ENCODE data around the gene RPL14. TPM values are rescaled to one million over a fixed set of nuclear protein-coding genes. Genes with fewer than 3 reads are reported as not detected.

RPL14 gene
- polyA plus RNA-seq, 2 donors, result 1,289 to 1,675 TPM

GRCh38 chr3:40445880-40446279 lies 11.3 kb upstream of the RPL14 start:
- Histone ChIP-seq H3K4me1 (ENCODE audit: control insufficient read depth in 2 of 2, insufficient read depth in 2 of 2, low read length in 1 of 2) (no peaks in the 10 kb centered on the region), H3K27ac (ENCODE audit: low read depth in 2 of 2, low read length in 1 of 2) (no peak overlapping the region), H3K9me3 (ENCODE audit: control insufficient read depth in 2 of 2, insufficient read depth in 1 of 2, low read depth in 1 of 2, low read length in 1 of 2) (no peaks in the 10 kb centered on the region), H3K27me3 (ENCODE audit: control insufficient read depth in 1 of 2, insufficient read depth in 2 of 2, low read length in 2 of 2) (no peaks in the 10 kb centered on the region), H3K4me3 (ENCODE audit: low read depth in 1 of 2, low read length in 2 of 2) (no peak overlapping the region), H3K36me3 (ENCODE audit: control insufficient read depth in 2 of 2, insufficient read depth in 2 of 2, low read length in 1 of 2) (no peaks in the 10 kb centered on the region)
- WGBS, 2 donors, result 78% methylated on average over 4 of the region's 4 CpGs

- WGBS, 2 donors, result 84% methylated on average over 2 of the region's 2 CpGs
- no peaks in the 10 kb centered on the region for H3K4me1 ChIP-seq (ENCODE audit: control insufficient read depth in 2 of 2, insufficient read depth in 2 of 2, low read length in 1 of 2)
- H3K9me3 ChIP-seq (ENCODE audit: control insufficient read depth in 2 of 2, insufficient read depth in 1 of 2, low read depth in 1 of 2, low read length in 1 of 2), result no peaks in the 10 kb centered on the region
- no peak overlapping the region for H3K4me3 ChIP-seq (ENCODE audit: low read depth in 1 of 2, low read length in 2 of 2)
- H3K36me3 ChIP-seq (ENCODE audit: control insufficient read depth in 2 of 2, insufficient read depth in 2 of 2, low read length in 1 of 2), result no peaks in the 10 kb centered on the region
- H3K27ac ChIP-seq (ENCODE audit: low read depth in 2 of 2, low read length in 1 of 2), result no peak overlapping the region
- no peaks in the 10 kb centered on the region for H3K27me3 ChIP-seq (ENCODE audit: control insufficient read depth in 1 of 2, insufficient read depth in 2 of 2, low read length in 2 of 2)
Measured at GRCh38 chr3:40450438-40450837, 6.7 kb upstream of the RPL14 start.

GRCh38 chr3:40451551-40451950 lies 5.6 kb upstream of the RPL14 start:
- Histone ChIP-seq H3K36me3 (ENCODE audit: control insufficient read depth in 2 of 2, insufficient read depth in 2 of 2, low read length in 1 of 2) (no peaks in the 10 kb centered on the region), H3K4me1 (ENCODE audit: control insufficient read depth in 2 of 2, insufficient read depth in 2 of 2, low read length in 1 of 2) (peaks cover 0 to 3% of the 10 kb centered on the region in 2 donors), H3K4me3 (ENCODE audit: low read depth in 1 of 2, low read length in 2 of 2) (no peak overlapping the region), H3K27ac (ENCODE audit: low read depth in 2 of 2, low read length in 1 of 2) (no peak overlapping the region), H3K9me3 (ENCODE audit: control insufficient read depth in 2 of 2, insufficient read depth in 1 of 2, low read depth in 1 of 2, low read length in 1 of 2) (no peaks in the 10 kb centered on the region), H3K27me3 (ENCODE audit: control insufficient read depth in 1 of 2, insufficient read depth in 2 of 2, low read length in 2 of 2) (no peaks in the 10 kb centered on the region)

- H3K9me3 ChIP-seq (ENCODE audit: control insufficient read depth in 2 of 2, insufficient read depth in 1 of 2, low read depth in 1 of 2, low read length in 1 of 2), result no peaks in the 10 kb centered on the region
- peaks cover 0 to 3% of the 10 kb centered on the region in 2 donors for H3K4me1 ChIP-seq (ENCODE audit: control insufficient read depth in 2 of 2, insufficient read depth in 2 of 2, low read length in 1 of 2)
- 83 to 91% methylated on average over 1 of the region's 1 CpG for WGBS, 2 donors
- H3K4me3 ChIP-seq (ENCODE audit: low read depth in 1 of 2, low read length in 2 of 2), result peak overlapping the region in 1 of 2 donors; percentile 69
- no peaks in the 10 kb centered on the region for H3K27me3 ChIP-seq (ENCODE audit: control insufficient read depth in 1 of 2, insufficient read depth in 2 of 2, low read length in 2 of 2)
- peak overlapping the region in 1 of 2 donors; percentile 100 for H3K27ac ChIP-seq (ENCODE audit: low read depth in 2 of 2, low read length in 1 of 2)
- H3K36me3 ChIP-seq (ENCODE audit: control insufficient read depth in 2 of 2, insufficient read depth in 2 of 2, low read length in 1 of 2), result no peaks in the 10 kb centered on the region
Measured at GRCh38 chr3:40452057-40452456, 5.1 kb upstream of the RPL14 start.

- H3K27ac ChIP-seq (ENCODE audit: low read depth in 2 of 2, low read length in 1 of 2), result peak overlapping the region; percentile 94 to 100
- 1 to 2% methylated on average over 7 of the region's 7 CpGs for WGBS, 2 donors
- H3K9me3 ChIP-seq (ENCODE audit: control insufficient read depth in 2 of 2, insufficient read depth in 1 of 2, low read depth in 1 of 2, low read length in 1 of 2), result no peaks in the 10 kb centered on the region
Measured at GRCh38 chr3:40452562-40452875, 4.6 kb upstream of the RPL14 start.

GRCh38 chr3:40452876-40453730 lies 4.0 kb upstream of the RPL14 start:
- Histone ChIP-seq H3K36me3 (ENCODE audit: control insufficient read depth in 2 of 2, insufficient read depth in 2 of 2, low read length in 1 of 2) (no peaks in the 10 kb centered on the region), H3K4me1 (ENCODE audit: control insufficient read depth in 2 of 2, insufficient read depth in 2 of 2, low read length in 1 of 2) (peaks cover 0 to 3% of the 10 kb centered on the region in 2 donors), H3K4me3 (ENCODE audit: low read depth in 1 of 2, low read length in 2 of 2) (peak overlapping the region; percentile 69 to 86), H3K27me3 (ENCODE audit: control insufficient read depth in 1 of 2, insufficient read depth in 2 of 2, low read length in 2 of 2) (no peaks in the 10 kb centered on the region), H3K27ac (ENCODE audit: low read depth in 2 of 2, low read length in 1 of 2) (peak overlapping the region; percentile 94 to 100), H3K9me3 (ENCODE audit: control insufficient read depth in 2 of 2, insufficient read depth in 1 of 2, low read depth in 1 of 2, low read length in 1 of 2) (no peaks in the 10 kb centered on the region)
- 0% methylated on average over 41 of the region's 41 CpGs for WGBS, 2 donors

More at GRCh38 chr3:40452562-40452875, 4.6 kb upstream of the RPL14 start:
- Histone ChIP-seq H3K27me3 (ENCODE audit: control insufficient read depth in 1 of 2, insufficient read depth in 2 of 2, low read length in 2 of 2) (no peaks in the 10 kb centered on the region), H3K36me3 (ENCODE audit: control insufficient read depth in 2 of 2, insufficient read depth in 2 of 2, low read length in 1 of 2) (no peaks in the 10 kb centered on the region), H3K4me1 (ENCODE audit: control insufficient read depth in 2 of 2, insufficient read depth in 2 of 2, low read length in 1 of 2) (peaks cover 0 to 3% of the 10 kb centered on the region in 2 donors), H3K4me3 (ENCODE audit: low read depth in 1 of 2, low read length in 2 of 2) (peak overlapping the region; percentile 69 to 86)

- Histone ChIP-seq H3K27ac (ENCODE audit: low read depth in 2 of 2, low read length in 1 of 2) (peak overlapping the region in 1 of 2 donors; percentile 94), H3K4me1 (ENCODE audit: control insufficient read depth in 2 of 2, insufficient read depth in 2 of 2, low read length in 1 of 2) (peaks cover 2 to 3% of the 10 kb centered on the region in 2 donors), H3K9me3 (ENCODE audit: control insufficient read depth in 2 of 2, insufficient read depth in 1 of 2, low read depth in 1 of 2, low read length in 1 of 2) (no peaks in the 10 kb centered on the region), H3K27me3 (ENCODE audit: control insufficient read depth in 1 of 2, insufficient read depth in 2 of 2, low read length in 2 of 2) (no peaks in the 10 kb centered on the region), H3K4me3 (ENCODE audit: low read depth in 1 of 2, low read length in 2 of 2) (peak overlapping the region in 1 of 2 donors; percentile 69), H3K36me3 (ENCODE audit: control insufficient read depth in 2 of 2, insufficient read depth in 2 of 2, low read length in 1 of 2) (peaks cover 2 to 5% of the 10 kb centered on the region in 2 donors)
- WGBS, 2 donors, result 32 to 35% methylated on average over 6 of the region's 6 CpGs
Measured at GRCh38 chr3:40453933-40454332, 3.2 kb upstream of the RPL14 start.

GRCh38 chr3:40455328-40455727 lies 1.8 kb upstream of the RPL14 start:
- H3K36me3 ChIP-seq (ENCODE audit: control insufficient read depth in 2 of 2, insufficient read depth in 2 of 2, low read length in 1 of 2), result peaks cover 2 to 6% of the 10 kb centered on the region in 2 donors
- no peak overlapping the region for H3K4me3 ChIP-seq (ENCODE audit: low read depth in 1 of 2, low read length in 2 of 2)
- H3K27ac ChIP-seq (ENCODE audit: low read depth in 2 of 2, low read length in 1 of 2), result no peak overlapping the region
- H3K9me3 ChIP-seq (ENCODE audit: control insufficient read depth in 2 of 2, insufficient read depth in 1 of 2, low read depth in 1 of 2, low read length in 1 of 2), result no peaks in the 10 kb centered on the region
- H3K4me1 ChIP-seq (ENCODE audit: control insufficient read depth in 2 of 2, insufficient read depth in 2 of 2, low read length in 1 of 2), result peaks cover 2 to 6% of the 10 kb centered on the region in 2 donors
- 89 to 90% methylated on average over 4 of the region's 4 CpGs for WGBS, 2 donors
- no peaks in the 10 kb centered on the region for H3K27me3 ChIP-seq (ENCODE audit: control insufficient read depth in 1 of 2, insufficient read depth in 2 of 2, low read length in 2 of 2)

- Histone ChIP-seq H3K4me1 (ENCODE audit: control insufficient read depth in 2 of 2, insufficient read depth in 2 of 2, low read length in 1 of 2) (peaks cover 2 to 6% of the 10 kb centered on the region in 2 donors), H3K4me3 (ENCODE audit: low read depth in 1 of 2, low read length in 2 of 2) (peak overlapping the region; percentile 49 to 85), H3K27ac (ENCODE audit: low read depth in 2 of 2, low read length in 1 of 2) (peak overlapping the region in 1 of 2 donors; percentile 80), H3K9me3 (ENCODE audit: control insufficient read depth in 2 of 2, insufficient read depth in 1 of 2, low read depth in 1 of 2, low read length in 1 of 2) (no peaks in the 10 kb centered on the region), H3K27me3 (ENCODE audit: control insufficient read depth in 1 of 2, insufficient read depth in 2 of 2, low read length in 2 of 2) (no peaks in the 10 kb centered on the region), H3K36me3 (ENCODE audit: control insufficient read depth in 2 of 2, insufficient read depth in 2 of 2, low read length in 1 of 2) (peaks cover 4 to 11% of the 10 kb centered on the region in 2 donors)
- WGBS, 2 donors, result 53 to 58% methylated on average over 29 of the region's 29 CpGs
Measured at GRCh38 chr3:40456279-40456939, 730 bp upstream of the RPL14 start.

Data from esophagus (tissue), 2 donors.